A549 (cell line): Measurements from ENCODE around the gene MDFIC. TPM values are rescaled to one million over a fixed set of nuclear protein-coding genes. Genes with fewer than 3 reads are reported as not detected.
A peak's percentile ranks its signal among the peaks of the same experiment; 100 is the strongest.

ENCODE experiments used
- ATAC-seq, 2 experiments: fragments of 200-7000 bp in 1 of 2; fragments of >200 bp in 1 of 2; cut with Nextera tagmentation in 1 of 2; cut with Tn5 transposase in 1 of 2; 3 replicates each; pipeline versions ENCODE4 v1.8.0 to v1.9.1; 2018 to 2020; ENCODE audit warnings: mild to moderate bottlenecking in 1 of 2, moderate library complexity in 1 of 2
- CTCF ChIA-PET: fragments of 300-600 bp; sonication (Branson Sonifier 250); formaldehyde crosslinking; extraction: SDS; loops from one replicate; lab custom pipeline; 2021; ENCODE audit warnings: antibody characterized with exemption, inconsistent platforms; lab: Yijun Ruan, JAX
- POLR2A ChIA-PET: fragments of 350-600 bp; formaldehyde crosslinking; extraction: SDS; loops from one replicate; lab custom pipeline; 2021; ENCODE audit warnings: antibody characterized with exemption, inconsistent platforms; lab: Yijun Ruan, JAX
- DNase-seq, 2 experiments: peaks; one replicate each; pipeline versions ENCODE4 v3.0.0 to v3.0.0-alpha.2; 2011 to 2016; ENCODE audit warnings: low read depth in 1 of 2, low spot score in 1 of 2
- FAIRE-seq: peaks from 2 replicates; lab custom pipeline; 2011; peaks lifted over from hg19 to GRCh38; lab: Jason Lieb, UNC
- H3K27ac ChIP-seq, 2 experiments: fragments of >200 bp; sonication (Bioruptor Twin); formaldehyde crosslinking; 3 replicates each; pipeline ENCODE4 v1.5.1; 2016 to 2017
- H3K4me1 ChIP-seq: fragments of >200 bp; sonication (Bioruptor Twin); formaldehyde crosslinking; 3 replicates; pipeline ENCODE4 v1.6.1; 2016
- H3K4me2 ChIP-seq: fragments of >200 bp; sonication (Bioruptor Twin); formaldehyde crosslinking; 3 replicates; pipeline ENCODE4 v1.6.1; 2016
- H3K4me3 ChIP-seq: fragments of >200 bp; sonication (Bioruptor Twin); formaldehyde crosslinking; 3 replicates; pipeline ENCODE4 v1.5.1; 2016
- H3K9me3 ChIP-seq: fragments of >200 bp; sonication (Bioruptor Twin); formaldehyde crosslinking; 3 replicates; pipeline ENCODE4 v1.6.1; 2016
- BCL3 ChIP-seq: fragments of >200 bp; sonication (Bioruptor Twin); formaldehyde crosslinking; IDR thresholded peaks from 3 replicates; pipeline ENCODE4 v1.6.1; 2016
- BHLHE40 ChIP-seq: IDR thresholded peaks from 2 replicates; pipeline ENCODE4 v1.6.1; 2012; ENCODE audit warnings: low read depth, low read length, inconsistent platforms
- CBX8 ChIP-seq: fragments of 200-600 bp; sonication (generic); IDR thresholded peaks from 2 replicates; pipeline ENCODE4 v1.6.1; 2016
- CEBPB ChIP-seq, 2 experiments: fragments of >200 bp in 1 of 2; sonication (Bioruptor Twin) in 1 of 2; formaldehyde crosslinking in 1 of 2; IDR thresholded peaks; 2 replicates each; pipeline ENCODE4 v1.6.1; 2012 to 2016
- CHD4 ChIP-seq: fragments of 200-600 bp; sonication (generic); IDR thresholded peaks from 2 replicates; pipeline ENCODE4 v1.6.1; 2016; ENCODE audit warnings: antibody characterized with exemption, mild to moderate bottlenecking, borderline replicate concordance
- CTCF ChIP-seq: fragments of >200 bp; sonication (Bioruptor Twin); formaldehyde crosslinking; IDR thresholded peaks from 3 replicates; pipeline ENCODE4 v1.5.1; 2016
- E2F6 ChIP-seq: IDR thresholded peaks from 2 replicates; pipeline ENCODE4 v1.6.1; 2012; ENCODE audit warnings: low read depth, borderline replicate concordance
- EHF ChIP-seq: fragments of 250-450 bp; sonication (Bioruptor Pico); IDR thresholded peaks from 2 replicates; pipeline ENCODE4 v1.5.0; 2020; ENCODE audit warnings: mild to moderate bottlenecking
- EHMT2 ChIP-seq: fragments of 200-600 bp; sonication (generic); IDR thresholded peaks from 2 replicates; pipeline ENCODE4 v1.6.1; 2016; ENCODE audit warnings: antibody characterized with exemption, low read depth, mild to moderate bottlenecking, moderate library complexity
- EP300 ChIP-seq, 2 experiments: fragments of >200 bp; sonication (Bioruptor Twin); formaldehyde crosslinking; IDR thresholded peaks; 2 replicates in 1 of 2; 3 replicates in 1 of 2; pipeline ENCODE4 v1.6.1; 2016 to 2017
- FOSL2 ChIP-seq, 2 experiments: fragments of 450-650 bp in 1 of 2; fragments of >200 bp in 1 of 2; sonication (Bioruptor Twin) in 1 of 2; formaldehyde crosslinking; IDR thresholded peaks; 2 replicates each; pipeline versions ENCODE4 v1.5.0 to v1.6.1; 2016 to 2020; ENCODE audit warnings: mild to moderate bottlenecking in 1 of 2, moderate library complexity in 1 of 2
- GATA3 ChIP-seq: IDR thresholded peaks from 2 replicates; pipeline ENCODE4 v1.6.1; 2012; ENCODE audit warnings: borderline replicate concordance
- HES2 ChIP-seq: fragments of >200 bp; sonication (Bioruptor Twin); formaldehyde crosslinking; IDR thresholded peaks from 2 replicates; pipeline ENCODE4 v1.6.1; 2016
- HOXB13 ChIP-seq: fragments of 250-450 bp; sonication (Bioruptor Pico); IDR thresholded peaks from 2 replicates; pipeline ENCODE4 v1.5.0; 2020; ENCODE audit warnings: low read depth, mild to moderate bottlenecking, moderate library complexity
- HOXB5 ChIP-seq: fragments of 250-450 bp; sonication (Bioruptor Pico); IDR thresholded peaks from 2 replicates; pipeline ENCODE4 v1.5.0; 2020; ENCODE audit warnings: mild to moderate bottlenecking, moderate library complexity
- JUN ChIP-seq, 2 experiments: fragments of >200 bp; sonication (Bioruptor Twin); formaldehyde crosslinking; IDR thresholded peaks; 2 replicates in 1 of 2; 3 replicates in 1 of 2; pipeline ENCODE4 v1.6.1; 2016 to 2017
- MAFK ChIP-seq: fragments of 450-650 bp; IDR thresholded peaks from 2 replicates; pipeline ENCODE4 v1.6.1; 2014; ENCODE audit not compliant: partially characterized antibody
- MAZ ChIP-seq: fragments of 150-350 bp; IDR thresholded peaks from 2 replicates; pipeline ENCODE4 v1.6.1; 2014; ENCODE audit warnings: antibody characterized with exemption, low read depth, low read length, borderline replicate concordance
- NFE2L2 ChIP-seq: fragments of 150-350 bp; conservative IDR thresholded peaks from 2 replicates; pipeline ENCODE4 v1.6.1; 2014; ENCODE audit warnings: low read length
- PBX3 ChIP-seq: IDR thresholded peaks from 2 replicates; pipeline ENCODE4 v1.6.1; 2012
- PHF8 ChIP-seq: fragments of 200-600 bp; sonication (generic); IDR thresholded peaks from 2 replicates; pipeline ENCODE4 v1.6.1; 2016; ENCODE audit warnings: low read depth, mild to moderate bottlenecking, antibody characterized with exemption, moderate library complexity, borderline replicate concordance
- RARB ChIP-seq: fragments of 250-450 bp; sonication (Bioruptor Pico); IDR thresholded peaks from 2 replicates; pipeline ENCODE4 v1.8.0; 2021; ENCODE audit warnings: mild to moderate bottlenecking, moderate library complexity
- RNF2 ChIP-seq: fragments of 200-600 bp; sonication (generic); IDR thresholded peaks from 2 replicates; pipeline ENCODE4 v1.6.1; 2016; ENCODE audit warnings: low read depth, mild to moderate bottlenecking, antibody characterized with exemption, moderate library complexity, borderline replicate concordance
- SMC3 ChIP-seq: fragments of >200 bp; sonication (Bioruptor Twin); formaldehyde crosslinking; IDR thresholded peaks from 3 replicates; pipeline ENCODE4 v1.6.1; 2018; ENCODE audit warnings: inconsistent platforms
- SREBF2 ChIP-seq: fragments of 450-650 bp; IDR thresholded peaks from 2 replicates; pipeline ENCODE4 v1.6.1; 2014; ENCODE audit warnings: mild to moderate bottlenecking, moderate library complexity
- TFCP2L1 ChIP-seq: fragments of 250-450 bp; sonication (Bioruptor Pico); IDR thresholded peaks from 2 replicates; pipeline ENCODE4 v1.5.0; 2021; ENCODE audit warnings: mild to moderate bottlenecking
- USF2 ChIP-seq: fragments of 450-650 bp; IDR thresholded peaks from 2 replicates; pipeline ENCODE4 v1.6.1; 2014; ENCODE audit warnings: antibody characterized with exemption
- ZC3H11A ChIP-seq: fragments of 450-650 bp; IDR thresholded peaks from 2 replicates; pipeline ENCODE4 v1.6.1; 2014; ENCODE audit warnings: antibody characterized with exemption, mild to moderate bottlenecking
- ZFP36 ChIP-seq: fragments of 450-650 bp; IDR thresholded peaks from 2 replicates; pipeline ENCODE4 v1.6.1; 2014; ENCODE audit warnings: borderline replicate concordance; ENCODE audit not compliant: partially characterized antibody
- WGBS: methylation state at CpG from one replicate; pipeline ENCODE4 v1.1.6; 2017; ENCODE audit errors: missing lambda C conversion rate; 5-methylcytosine and 5-hydroxymethylcytosine counted together
- polyA plus RNA-seq, 4 experiments: library from polyadenylated mRNA; depleted of rRNA in 3 of 4; stranded (reverse); fragments of >200 nt; fragmentation: RNase III in 1 of 4; extraction: RNeasy Plus Mini Kit Qiagen cat#74134 plus additional on column Dnase treatment in 1 of 4; gene quantifications; 2 replicates in 3 of 4; 3 replicates in 1 of 4; pipeline ENCODE4 v1.2.3, GENCODE V29; 2011 to 2017

Gene MDFIC
- polyA plus RNA-seq, 2 of the 4 experiments (the other 2 are of a cell fraction) = 19.5 to 30.6 TPM

GRCh38 chr7:115040495-115040894, 118.6 kb downstream of the MDFIC start:
- POLR2A ChIA-PET = no interaction called here
- DNase-seq = no peak
- no peak overlapping the region for H3K4me3 ChIP-seq
- H3K9me3 ChIP-seq = no peaks in the 10 kb centered on the region
- no peak overlapping the region for H3K27ac ChIP-seq
- peaks cover 17% of the 10 kb centered on the region for H3K4me1 ChIP-seq
- CTCF ChIA-PET = no interaction called here
- ATAC-seq = no peak
- H3K4me2 ChIP-seq = no peak overlapping the region
- TF ChIP-seq SREBF2 (no peak), SMC3 (no peak), GATA3 (no peak)
- FAIRE-seq = no peak

GRCh38 chr7:115042596-115042995, 120.7 kb downstream of the MDFIC start:
- no peak for ATAC-seq
- no peak for DNase-seq
- no peak overlapping the region for H3K4me2 ChIP-seq
- H3K4me3 ChIP-seq = no peak overlapping the region
- no peak overlapping the region for H3K27ac ChIP-seq
- TF ChIP-seq NFE2L2 = no peak
- no peak for TF ChIP-seq MAZ
- no peak for TF ChIP-seq PHF8
- TF ChIP-seq HES2 = no peak
- no peak for TF ChIP-seq CHD4
- TF ChIP-seq TFCP2L1 = no peak
- TF ChIP-seq ZC3H11A = no peak
- TF ChIP-seq HOXB5 (CRISPR knock-in tag) = no peak
- TF ChIP-seq EHMT2 = no peak
- TF ChIP-seq RNF2 = no peak
- TF ChIP-seq FOSL2 (IDR thresholded peaks at IDR 0.05) = no peak
- TF ChIP-seq FOSL2 (CRISPR knock-in tag; IDR thresholded peaks at IDR 0.05) = no peak
- TF ChIP-seq JUN (IDR thresholded peaks at IDR 0.05) = no peak
- TF ChIP-seq CBX8 = no peak
- no peak for TF ChIP-seq EHF (CRISPR knock-in tag)
- no peak for TF ChIP-seq RARB (CRISPR knock-in tag)
- no peak for TF ChIP-seq HOXB13 (CRISPR knock-in tag)
- no peak for TF ChIP-seq CTCF
- no peak for TF ChIP-seq MAFK
- TF ChIP-seq E2F6 = no peak
- POLR2A ChIA-PET = no interaction called here
- peaks cover 17% of the 10 kb centered on the region for H3K4me1 ChIP-seq
- WGBS = 44% methylated on average over 2 of the region's 2 CpGs
- H3K9me3 ChIP-seq = no peaks in the 10 kb centered on the region
- no peak for FAIRE-seq
- CTCF ChIA-PET = no interaction called here

- POLR2A ChIA-PET = no interaction called here
- H3K4me3 ChIP-seq = no peak overlapping the region
- H3K9me3 ChIP-seq = no peaks in the 10 kb centered on the region
- H3K27ac ChIP-seq = 0 out of 6 replicates have a peak overlapping the region, but pooled peaks of 1 of the 2 experiments have one; percentile 7
- ATAC-seq (no peak), FAIRE-seq (no peak), DNase-seq (peak in 1 of 2 experiments; percentile 33)
- no peak for TF ChIP-seq PBX3
- TF ChIP-seq EP300 (IDR thresholded peaks at IDR 0.05) = 0 out of 5 replicates have a peak, but pooled peaks of 1 of the 2 experiments have one; percentile 3
- TF ChIP-seq USF2 = no peak
- 0 out of 3 replicates have a peak, but pooled peaks have one; percentile 29 for TF ChIP-seq BCL3
- no peak for TF ChIP-seq ZFP36
- peak; percentile 65 to 78; a peak in 2 of 4 replicates for TF ChIP-seq CEBPB (IDR thresholded peaks at IDR 0.05)
- no peak for TF ChIP-seq BHLHE40
- peak overlapping the region; percentile 50 for H3K4me2 ChIP-seq
- peaks cover 17% of the 10 kb centered on the region for H3K4me1 ChIP-seq
- CTCF ChIA-PET = no interaction called here
- WGBS = 7% methylated on average over 2 of the region's 2 CpGs
Observed at GRCh38 chr7:115043605-115044004, 121.7 kb downstream of the MDFIC start.
